Tibial nerve (tissue), 4 donors: ENCODE measurements around the gene E2F6.

Source experiments
- EP300 ChIP-seq, 2 donors: sonication (generic); formaldehyde crosslinking; IDR thresholded peaks; one replicate each; pipeline ENCODE4 v1.6.1; 2017; ENCODE audit warnings: antibody characterized with exemption in 2 of 2, mild to moderate bottlenecking in 1 of 2
- POLR2A ChIP-seq, 2 donors: fragments of 450-650 bp; IDR thresholded peaks; one replicate each; pipeline ENCODE4 v1.6.1; 2017; ENCODE audit warnings: antibody characterized with exemption in 2 of 2, mild to moderate bottlenecking in 2 of 2, moderate library complexity in 2 of 2
- TF ChIP-seq, protein P1 (sequence below), 5 experiments: fragments of 200-600 bp in 3 of 5; fragments of 450-650 bp in 2 of 5; sonication (generic) in 3 of 5; IDR thresholded peaks; one replicate each; pipeline ENCODE4 v1.5.1; 2016 to 2019; ENCODE audit warnings: antibody characterized with exemption in 5 of 5, mild to moderate bottlenecking in 3 of 5, moderate library complexity in 2 of 5

DNA sequence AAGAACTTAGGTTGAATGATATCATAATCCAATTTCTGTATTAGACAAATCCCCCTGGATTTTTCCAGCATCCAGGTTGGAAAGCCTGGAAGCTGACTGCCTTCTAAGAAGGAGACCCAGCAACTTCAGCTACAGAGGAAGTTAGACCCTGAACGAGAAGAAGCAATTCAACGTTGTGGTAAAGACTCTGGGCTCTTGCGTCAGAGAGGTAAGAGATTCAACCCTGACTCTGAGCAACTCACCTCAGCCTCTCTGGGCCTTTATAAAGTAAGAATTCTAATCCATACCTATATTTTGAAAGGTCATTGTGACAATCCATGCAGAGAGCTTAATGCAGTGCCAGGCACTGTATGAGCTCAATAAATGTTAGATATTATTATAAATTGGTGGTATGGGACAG is 9.7 kb downstream of the E2F6 start:
- no peak for TF ChIP-seq POLR2A (IDR thresholded peaks at IDR 0.05)
- TF ChIP-seq, protein P1, sequence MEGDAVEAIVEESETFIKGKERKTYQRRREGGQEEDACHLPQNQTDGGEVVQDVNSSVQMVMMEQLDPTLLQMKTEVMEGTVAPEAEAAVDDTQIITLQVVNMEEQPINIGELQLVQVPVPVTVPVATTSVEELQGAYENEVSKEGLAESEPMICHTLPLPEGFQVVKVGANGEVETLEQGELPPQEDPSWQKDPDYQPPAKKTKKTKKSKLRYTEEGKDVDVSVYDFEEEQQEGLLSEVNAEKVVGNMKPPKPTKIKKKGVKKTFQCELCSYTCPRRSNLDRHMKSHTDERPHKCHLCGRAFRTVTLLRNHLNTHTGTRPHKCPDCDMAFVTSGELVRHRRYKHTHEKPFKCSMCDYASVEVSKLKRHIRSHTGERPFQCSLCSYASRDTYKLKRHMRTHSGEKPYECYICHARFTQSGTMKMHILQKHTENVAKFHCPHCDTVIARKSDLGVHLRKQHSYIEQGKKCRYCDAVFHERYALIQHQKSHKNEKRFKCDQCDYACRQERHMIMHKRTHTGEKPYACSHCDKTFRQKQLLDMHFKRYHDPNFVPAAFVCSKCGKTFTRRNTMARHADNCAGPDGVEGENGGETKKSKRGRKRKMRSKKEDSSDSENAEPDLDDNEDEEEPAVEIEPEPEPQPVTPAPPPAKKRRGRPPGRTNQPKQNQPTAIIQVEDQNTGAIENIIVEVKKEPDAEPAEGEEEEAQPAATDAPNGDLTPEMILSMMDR (IDR thresholded peaks at IDR 0.05) = no peak
- no peak for TF ChIP-seq EP300 (IDR thresholded peaks at IDR 0.05)
